MCF 10A (cell line): ENCODE measurements around the gene RNF214. TPM values are rescaled to one million over a fixed set of nuclear protein-coding genes. Genes with fewer than 3 reads are reported as not detected.

Experiments used
- BruUV-seq: library from RNA; stranded (reverse); fragments of 400-500 nt; replicated peaks from 2 replicates; lab custom pipeline; 2021; lab: Mats Ljungman, UMichigan
- CTCF ChIA-PET: fragments of 300-600 bp; sonication (Branson Sonifier 250); formaldehyde crosslinking; extraction: SDS; loops from one replicate; lab custom pipeline; 2021; ENCODE audit warnings: antibody characterized with exemption, inconsistent platforms; lab: Yijun Ruan, JAX
- POLR2A ChIA-PET: fragments of 300-600, 350-650 bp; sonication (Branson Sonifier 250); formaldehyde crosslinking; extraction: SDS; loops from one replicate; lab custom pipeline; 2020; ENCODE audit warnings: antibody characterized with exemption, inconsistent platforms; lab: Yijun Ruan, JAX
- DNase-seq: peaks from one replicate; pipeline ENCODE4 v3.0.0-alpha.2; 2018; ENCODE audit not compliant: unreplicated experiment
- H3K27ac Mint-ChIP-seq: one replicate; pipeline ENCODE4 v1.8.0; 2022; ENCODE audit warnings: mild to moderate bottlenecking, low read depth, mixed read lengths; ENCODE audit not compliant: unreplicated experiment
- H3K27me3 Mint-ChIP-seq: one replicate; pipeline ENCODE4 v1.8.0; 2022; ENCODE audit warnings: mixed read lengths; ENCODE audit not compliant: insufficient read depth, unreplicated experiment
- H3K36me3 Mint-ChIP-seq: one replicate; pipeline ENCODE4 v1.8.0; 2022; ENCODE audit warnings: mild to moderate bottlenecking, moderate library complexity, mixed read lengths; ENCODE audit not compliant: insufficient read depth, unreplicated experiment
- H3K4me1 Mint-ChIP-seq: one replicate; pipeline ENCODE4 v1.8.0; 2022; ENCODE audit warnings: mixed read lengths; ENCODE audit not compliant: insufficient read depth, unreplicated experiment
- H3K4me3 Mint-ChIP-seq: one replicate; pipeline ENCODE4 v1.8.0; 2022; ENCODE audit warnings: mild to moderate bottlenecking, moderate library complexity, mixed read lengths; ENCODE audit not compliant: unreplicated experiment
- H3K9me3 Mint-ChIP-seq: one replicate; pipeline ENCODE4 v1.8.0; 2022; ENCODE audit warnings: mixed read lengths; ENCODE audit not compliant: unreplicated experiment
- intact Hi-C: fragments of 100-400 bp; cut with micrococcal nuclease; formaldehyde crosslinking; loops from 2 replicates; pipeline ENCODE4 v1.14.1; 2022
- total RNA-seq: library from RNA; stranded (reverse); gene quantifications from 2 replicates; pipeline ENCODE4 v1.2.3, GENCODE V29; 2022
- TF ChIP-seq, protein P1 (sequence below): fragments of 200-600 bp; IDR thresholded peaks from one replicate; pipeline ENCODE4 v1.8.0; 2022; ENCODE audit warnings: antibody characterized with exemption, mild to moderate bottlenecking; ENCODE audit not compliant: unreplicated experiment

The RNF214 gene
- total RNA-seq, 1 experiment from 2014 or later: 23.3 TPM

DNA sequence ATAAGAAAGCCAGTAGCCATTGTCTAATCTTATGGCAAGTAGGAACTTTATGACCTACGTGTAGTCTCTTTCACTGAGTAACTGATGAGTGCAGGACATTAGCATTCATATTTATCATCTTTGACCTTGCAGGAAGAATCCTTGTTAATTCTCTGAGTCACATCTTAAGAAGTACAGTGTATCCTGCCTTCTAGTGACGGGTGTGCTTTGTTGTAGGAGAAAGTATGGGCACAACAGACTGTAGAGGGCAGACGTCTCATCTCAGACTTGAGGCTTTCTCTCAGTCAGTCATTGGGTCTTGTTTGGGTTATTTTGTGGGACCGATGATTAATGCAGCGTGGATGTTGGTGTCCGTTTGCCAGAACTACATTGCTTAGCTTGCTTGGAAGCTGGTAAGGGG lies 6.8 kb downstream of the RNF214 start:
- peaks cover 54% of the 10 kb centered on the region for H3K36me3 Mint-ChIP-seq
- peak; percentile 77 for DNase-seq

DNA sequence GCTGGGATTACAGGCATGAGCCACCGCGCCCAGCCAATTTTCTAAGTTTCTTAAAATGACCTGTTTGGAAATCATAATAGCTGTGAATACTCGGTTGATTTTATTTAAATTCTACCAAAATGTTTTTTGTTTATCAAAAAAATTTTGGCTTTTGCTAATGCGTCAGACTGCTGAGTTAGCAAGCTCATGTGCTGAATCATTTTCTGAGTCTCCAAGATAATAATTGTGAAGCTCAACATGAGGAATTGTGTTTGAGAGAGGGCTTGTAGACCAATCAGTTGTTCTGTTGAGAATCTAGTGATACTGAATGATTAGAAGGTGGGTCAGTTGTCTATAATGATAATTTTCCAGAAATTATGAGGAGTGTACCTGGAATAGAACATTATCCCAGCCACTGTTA lies 15.9 kb downstream of the RNF214 start:
- Mint-ChIP-seq H3K9me3 (no peaks in the 10 kb centered on the region), H3K36me3 (peaks cover 75% of the 10 kb centered on the region), H3K4me1 (no peaks in the 10 kb centered on the region), H3K27ac (no peak overlapping the region), H3K4me3 (no peak overlapping the region), H3K27me3 (no peaks in the 10 kb centered on the region)
- intact Hi-C loops: no loop called here
- no TSS peak for BruUV-seq
- TF ChIP-seq, protein P1, sequence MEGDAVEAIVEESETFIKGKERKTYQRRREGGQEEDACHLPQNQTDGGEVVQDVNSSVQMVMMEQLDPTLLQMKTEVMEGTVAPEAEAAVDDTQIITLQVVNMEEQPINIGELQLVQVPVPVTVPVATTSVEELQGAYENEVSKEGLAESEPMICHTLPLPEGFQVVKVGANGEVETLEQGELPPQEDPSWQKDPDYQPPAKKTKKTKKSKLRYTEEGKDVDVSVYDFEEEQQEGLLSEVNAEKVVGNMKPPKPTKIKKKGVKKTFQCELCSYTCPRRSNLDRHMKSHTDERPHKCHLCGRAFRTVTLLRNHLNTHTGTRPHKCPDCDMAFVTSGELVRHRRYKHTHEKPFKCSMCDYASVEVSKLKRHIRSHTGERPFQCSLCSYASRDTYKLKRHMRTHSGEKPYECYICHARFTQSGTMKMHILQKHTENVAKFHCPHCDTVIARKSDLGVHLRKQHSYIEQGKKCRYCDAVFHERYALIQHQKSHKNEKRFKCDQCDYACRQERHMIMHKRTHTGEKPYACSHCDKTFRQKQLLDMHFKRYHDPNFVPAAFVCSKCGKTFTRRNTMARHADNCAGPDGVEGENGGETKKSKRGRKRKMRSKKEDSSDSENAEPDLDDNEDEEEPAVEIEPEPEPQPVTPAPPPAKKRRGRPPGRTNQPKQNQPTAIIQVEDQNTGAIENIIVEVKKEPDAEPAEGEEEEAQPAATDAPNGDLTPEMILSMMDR: no peak
- CTCF ChIA-PET: interaction anchor here (0.9 kb wide), 1 partner anchor 9 kb away, joined by 4 read pairs; no protein-coding TSS in a partner anchor
- POLR2A ChIA-PET: no interaction called here
- no peak for DNase-seq

More for the DNA sequence above, 6.8 kb downstream of the RNF214 start:
- ChIA-PET CTCF (interaction anchor here (0.6 to 1.5 kb wide), 5 partner anchors 9 to 93 kb away, joined by 3 to 4 read pairs (median 4); no protein-coding TSS in a partner anchor), POLR2A (interaction anchor here (2.6 kb wide), 1 partner anchor 89 kb away, joined by 5 read pairs; no protein-coding TSS in a partner anchor)
- BruUV-seq: no TSS peak
- no peak overlapping the region for H3K4me3 Mint-ChIP-seq
- peaks cover 11% of the 10 kb centered on the region for H3K4me1 Mint-ChIP-seq
- intact Hi-C loops: loop anchor here (10.0 kb wide), 2 partner anchors 146 to 576 kb away; no protein-coding TSS in a partner anchor
- H3K9me3 Mint-ChIP-seq: no peaks in the 10 kb centered on the region
- H3K27ac Mint-ChIP-seq: no peak overlapping the region
- H3K27me3 Mint-ChIP-seq: no peaks in the 10 kb centered on the region
- TF ChIP-seq, protein P1: no peak

DNA sequence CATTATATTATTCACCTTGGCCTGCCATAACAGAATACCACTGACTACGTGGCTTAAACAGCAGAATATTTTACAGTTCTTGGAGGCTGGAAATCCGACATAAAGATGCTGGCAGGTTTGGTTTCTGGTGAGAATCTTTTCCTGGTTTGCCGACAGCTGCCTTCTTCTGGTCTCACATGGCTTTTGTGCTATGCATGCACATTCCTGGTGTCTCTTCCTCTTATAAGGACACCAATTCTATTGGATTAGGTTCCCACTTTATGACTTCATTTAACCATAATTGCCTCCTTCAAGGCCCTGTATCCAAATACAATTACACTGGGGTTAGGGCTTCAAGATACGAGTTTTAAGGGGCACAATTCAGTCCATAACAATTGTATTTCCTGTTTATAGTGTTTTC lies 17.1 kb downstream of the RNF214 start:
- no peak overlapping the region for H3K27ac Mint-ChIP-seq
- no TSS peak for BruUV-seq
- peaks cover 64% of the 10 kb centered on the region for H3K36me3 Mint-ChIP-seq

DNA sequence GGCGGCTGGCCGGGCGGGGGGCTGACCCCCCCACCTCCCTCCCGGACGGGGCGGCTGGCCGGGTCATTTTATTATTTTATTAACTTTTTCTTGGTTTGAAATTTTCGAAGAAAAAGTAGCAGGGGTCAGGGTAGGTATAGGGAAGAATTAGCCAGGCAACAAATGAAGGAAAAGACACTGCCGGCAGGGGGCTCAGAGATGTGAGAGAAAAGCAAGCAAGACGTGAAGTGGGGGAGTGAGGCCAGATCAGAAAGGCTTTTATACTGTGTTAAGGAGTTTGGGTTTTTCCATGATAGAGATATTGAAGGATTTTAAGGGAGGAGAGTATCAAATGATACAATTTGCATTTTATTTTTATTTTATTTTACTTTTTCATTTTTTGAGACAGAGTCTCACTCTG lies 19.0 kb downstream of the RNF214 start:
- Mint-ChIP-seq H3K36me3 (peaks cover 50% of the 10 kb centered on the region), H3K9me3 (no peaks in the 10 kb centered on the region), H3K27me3 (no peaks in the 10 kb centered on the region), H3K4me1 (no peaks in the 10 kb centered on the region), H3K27ac (no peak overlapping the region), H3K4me3 (no peak overlapping the region)
- DNase-seq: no peak
- TF ChIP-seq, protein P1: no peak
- intact Hi-C loops: no loop called here
- no TSS peak for BruUV-seq
- ChIA-PET POLR2A (no interaction called here), CTCF (no interaction called here)

More for the DNA sequence above, 17.1 kb downstream of the RNF214 start:
- no peak for DNase-seq
- H3K4me3 Mint-ChIP-seq: no peak overlapping the region
- H3K9me3 Mint-ChIP-seq: no peaks in the 10 kb centered on the region
- TF ChIP-seq, protein P1: no peak
- H3K4me1 Mint-ChIP-seq: no peaks in the 10 kb centered on the region
- intact Hi-C loops: no loop called here
- POLR2A ChIA-PET: no interaction called here
- CTCF ChIA-PET: no interaction called here
- no peaks in the 10 kb centered on the region for H3K27me3 Mint-ChIP-seq
